SKM-1 (cell line): ENCODE results near the gene ATP2B1.

ENCODE experiments used
- DNase-seq: peaks from one replicate; lab custom pipeline; 2025; ENCODE audit not compliant: unreplicated experiment; lab: John Stamatoyannopoulos, UW

ATP2B1 gene

GRCh38 chr12:89597770-89598169 is 110.9 kb downstream of the ATP2B1 start:
- no peak for DNase-seq

GRCh38 chr12:89597210-89597609 is 111.4 kb downstream of the ATP2B1 start:
- DNase-seq: no peak

DNA sequence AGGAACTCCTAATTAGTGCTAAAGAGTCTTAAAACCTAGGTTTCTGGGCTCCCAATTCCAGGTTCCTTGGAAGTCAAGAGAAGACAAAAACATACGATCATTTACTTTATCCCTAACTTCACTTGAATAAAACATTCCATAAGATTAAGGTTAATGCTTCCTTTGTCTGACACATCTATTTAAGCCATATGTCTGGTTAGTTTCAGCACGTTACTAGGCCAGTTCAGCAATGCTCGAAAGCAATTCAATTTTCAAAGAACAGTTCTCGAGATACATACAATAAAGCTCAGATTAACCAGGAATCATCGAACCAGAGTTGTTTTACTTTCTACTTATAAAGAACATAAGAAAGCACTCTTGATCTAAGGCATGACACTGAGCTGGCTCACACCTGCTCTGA is 114.8 kb downstream of the ATP2B1 start:
- no peak for DNase-seq

DNA sequence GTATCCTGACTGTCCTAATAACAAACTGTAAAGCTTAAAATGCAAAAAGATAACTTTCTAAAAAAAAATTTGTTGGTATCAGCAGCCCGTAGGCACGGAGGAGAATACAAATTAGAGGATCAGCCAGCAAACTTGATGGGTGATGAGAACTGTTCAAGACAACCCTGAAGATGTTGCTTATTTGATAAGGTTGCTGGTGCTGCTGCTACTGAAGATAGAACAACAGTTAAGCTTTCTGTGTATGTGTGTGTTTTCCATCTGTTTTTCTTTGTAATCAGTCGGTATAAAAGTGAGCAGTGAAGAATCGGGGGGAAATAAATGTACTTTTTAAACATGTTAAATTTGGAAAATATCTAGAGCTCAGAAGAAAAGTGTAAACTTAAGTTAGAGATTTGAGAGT is 115.4 kb downstream of the ATP2B1 start:
- no peak for DNase-seq

GRCh38 chr12:89589753-89590152 is 118.9 kb downstream of the ATP2B1 start:
- DNase-seq: no peak

DNA sequence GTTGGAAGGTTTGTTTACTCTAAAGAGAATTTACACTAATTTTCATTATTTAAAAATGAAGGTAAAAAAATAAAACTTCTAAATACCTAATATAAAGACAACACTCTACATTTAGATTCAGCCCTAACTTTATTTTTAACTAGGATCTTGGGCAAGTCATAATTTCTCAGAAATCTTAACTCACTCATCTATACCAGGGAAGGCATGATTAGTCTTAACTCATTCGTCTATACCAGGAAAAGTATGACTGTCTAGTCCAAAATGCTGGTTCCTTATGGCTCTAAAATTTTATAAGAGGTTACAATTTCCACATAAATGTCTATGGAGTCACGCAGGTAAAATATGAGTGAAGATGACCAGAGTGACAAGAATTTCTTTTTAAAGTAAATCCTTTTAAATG is 130.1 kb downstream of the ATP2B1 start:
- DNase-seq: no peak

DNA sequence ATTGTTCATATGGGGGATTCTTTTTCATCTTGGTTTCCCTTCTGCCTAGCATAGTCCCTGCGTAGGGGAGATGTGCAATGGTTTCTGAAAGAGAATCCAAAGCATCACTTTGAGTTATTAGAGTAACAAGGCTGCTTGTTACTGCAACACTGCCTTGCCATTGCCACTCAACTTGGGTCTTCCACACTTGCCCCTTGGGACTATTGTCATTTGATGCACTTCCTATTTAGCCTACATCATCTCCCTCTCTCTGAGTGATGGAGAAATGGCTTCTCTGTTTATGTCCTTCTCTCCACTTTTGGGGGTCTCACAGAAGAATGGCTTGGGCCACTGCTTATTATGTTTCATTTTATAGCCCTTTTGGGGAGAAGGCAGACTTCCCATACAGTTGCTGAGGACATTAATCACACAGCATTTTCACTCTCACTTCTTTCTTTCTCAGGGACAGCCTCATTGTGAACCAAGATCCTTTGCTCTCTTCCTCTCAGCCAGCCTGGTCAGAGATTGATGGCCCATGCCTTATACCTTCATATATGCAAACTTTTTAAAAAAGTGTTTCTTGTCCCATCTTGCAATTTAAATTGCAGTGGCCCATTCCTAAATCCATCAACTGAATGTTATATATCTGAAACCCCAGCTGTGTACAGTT is 131.9 kb downstream of the ATP2B1 start:
- no peak for DNase-seq

DNA sequence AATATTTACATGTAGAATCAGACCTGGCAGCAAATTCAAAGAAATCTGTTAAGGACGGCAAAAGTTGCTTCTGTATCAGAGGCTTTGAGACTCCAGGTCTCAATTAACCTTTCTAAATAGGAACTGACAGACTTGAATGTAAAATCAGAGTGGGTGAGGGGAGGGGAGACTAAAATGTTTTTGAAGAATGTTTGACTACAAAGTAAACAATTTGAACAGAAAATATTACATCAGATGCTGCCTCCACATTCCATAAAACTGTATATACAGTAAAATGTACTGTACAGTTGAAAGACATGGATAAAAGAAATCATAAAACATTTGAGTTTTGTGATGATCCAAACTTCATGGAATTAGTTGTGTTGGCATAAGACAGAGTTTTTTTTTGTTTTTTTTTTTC is 133.3 kb downstream of the ATP2B1 start:
- DNase-seq: no peak

GRCh38 chr12:89574736-89575208 is 133.9 kb downstream of the ATP2B1 start:
- DNase-seq: peak; percentile 28

DNA sequence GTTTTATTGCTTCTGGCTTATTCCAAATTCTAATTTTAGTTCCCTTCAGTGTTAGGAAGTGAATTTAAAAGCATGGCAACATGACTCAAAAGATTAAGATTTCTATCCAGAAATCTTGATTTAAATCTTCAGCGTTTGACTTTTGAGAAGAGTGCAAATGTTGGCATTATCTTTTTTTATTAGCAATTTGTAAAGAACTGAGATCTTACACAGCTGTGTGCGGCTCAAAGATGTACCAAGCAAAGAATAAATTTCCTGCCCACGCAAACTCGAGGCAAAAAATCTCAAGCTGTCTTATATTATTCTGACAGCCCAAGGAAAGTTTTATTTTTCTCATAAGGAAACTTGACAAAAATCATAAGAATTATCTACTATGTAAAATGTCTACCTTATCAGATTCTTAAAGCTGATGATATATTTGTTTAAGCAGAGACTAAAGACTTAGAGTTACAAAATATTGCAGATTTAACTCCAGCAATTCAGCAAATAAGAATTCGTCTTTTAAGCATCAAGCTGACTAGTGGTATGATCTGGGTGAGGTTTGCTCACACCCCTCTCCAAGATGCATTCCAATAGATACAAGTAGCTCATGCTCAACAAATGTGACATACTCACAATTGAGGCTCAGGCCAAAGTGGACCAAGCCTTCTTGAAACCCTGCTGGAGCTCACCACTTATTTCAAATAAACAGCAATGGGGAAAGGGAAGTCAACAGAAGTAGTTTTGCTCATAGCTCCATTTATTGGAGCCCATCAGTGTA is 135.4 kb downstream of the ATP2B1 start:
- DNase-seq: no peak

DNA sequence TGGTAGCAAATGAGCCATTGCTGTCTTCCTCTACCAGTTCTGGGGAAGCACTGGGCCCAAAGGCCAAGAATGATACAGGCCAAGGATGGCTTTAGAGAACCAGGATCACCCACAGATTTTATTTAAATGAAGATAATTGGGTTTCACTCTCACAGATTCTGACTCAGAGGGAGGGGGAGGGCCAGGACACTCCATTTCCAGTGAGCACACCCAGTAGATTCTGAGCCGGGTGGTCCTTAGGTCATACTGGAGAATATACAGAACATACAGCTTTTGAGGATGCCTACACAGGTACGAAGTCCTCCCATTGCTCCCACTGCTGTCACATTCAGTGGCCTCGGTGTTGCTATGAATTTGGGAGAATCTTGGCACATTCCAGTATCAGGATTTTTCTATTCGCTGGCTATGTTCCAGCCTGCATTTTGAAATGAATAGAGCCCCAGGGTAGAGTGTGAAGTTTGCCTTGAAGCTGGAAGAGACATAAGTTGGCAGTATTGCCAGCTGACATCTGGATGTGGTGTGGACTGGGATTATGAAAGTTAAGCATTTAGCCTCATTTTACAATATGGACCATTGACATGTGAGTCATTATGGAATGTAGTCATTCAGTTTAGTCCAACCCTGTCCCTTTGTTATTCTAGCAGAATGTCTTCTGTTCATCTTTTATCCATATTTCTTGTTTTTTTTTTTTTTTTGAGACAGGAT is 137.0 kb downstream of the ATP2B1 start:
- DNase-seq: no peak

- no peak for DNase-seq
Observed at GRCh38 chr12:89568484-89568883, 140.2 kb downstream of the ATP2B1 start.

- no peak for DNase-seq
Observed at GRCh38 chr12:89567691-89568239, 140.9 kb downstream of the ATP2B1 start.

- no peak for DNase-seq
Observed at GRCh38 chr12:89566615-89567014, 142.0 kb downstream of the ATP2B1 start.

GRCh38 chr12:89565002-89565401 is 143.6 kb downstream of the ATP2B1 start:
- no peak for DNase-seq

GRCh38 chr12:89559753-89560152 is 148.9 kb downstream of the ATP2B1 start:
- DNase-seq: no peak

GRCh38 chr12:89556976-89557375 is 151.7 kb downstream of the ATP2B1 start:
- DNase-seq: no peak

- no peak for DNase-seq
Observed at GRCh38 chr12:89552376-89552775, 156.3 kb downstream of the ATP2B1 start.

- no peak for DNase-seq
Observed at GRCh38 chr12:89551747-89552146, 156.9 kb downstream of the ATP2B1 start.

- no peak for DNase-seq
Observed at GRCh38 chr12:89547101-89547500, 161.5 kb downstream of the ATP2B1 start.

DNA sequence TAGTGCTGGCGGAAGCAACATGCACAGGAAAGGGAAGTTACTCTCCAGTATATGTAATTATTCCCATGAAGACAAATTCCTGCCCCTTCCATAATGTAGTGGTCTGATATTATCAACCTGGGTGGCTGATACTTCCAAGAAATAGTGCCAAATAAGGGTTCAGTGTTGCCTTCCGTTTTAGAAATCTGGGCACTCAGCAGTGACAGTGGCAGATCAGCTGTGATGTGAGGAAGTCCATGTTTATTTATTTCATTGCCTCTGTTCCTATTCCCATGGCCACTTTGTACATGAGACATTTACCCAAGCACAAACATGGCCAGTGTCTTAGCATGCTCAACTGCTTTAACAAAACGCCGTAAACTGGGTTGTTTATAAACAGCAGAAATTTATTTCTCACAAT is 162.5 kb downstream of the ATP2B1 start:
- no peak for DNase-seq
